B cell (primary cell): ENCODE data around the gene SLC32A1. TPM values are rescaled to one million over a fixed set of nuclear protein-coding genes. Genes with fewer than 3 reads are reported as not detected.

Experiments used
- ATAC-seq: fragments of 200-7000 bp; cut with Tn5 transposase; one replicate; pipeline ENCODE4 v1.10.0; 2021; ENCODE audit warnings: low read depth, mild to moderate bottlenecking, moderate number of reproducible peaks, moderate library complexity
- CTCF ChIA-PET: fragments of 350-600 bp; sonication (Branson Sonifier 250); formaldehyde crosslinking; loops from one replicate; lab custom pipeline; 2021; ENCODE audit warnings: antibody characterized with exemption, inconsistent platforms; lab: Charles Lee
- POLR2A ChIA-PET: fragments of 350-600 bp; sonication (Branson Sonifier 250); formaldehyde crosslinking; loops from one replicate; lab custom pipeline; 2021; ENCODE audit warnings: antibody characterized with exemption; lab: Charles Lee
- DNase-seq: peaks from one replicate; pipeline ENCODE4 v3.0.0; 2013
- H2AFZ ChIP-seq: 2 replicates; pipeline ENCODE4 v1.6.1; 2012; ENCODE audit warnings: mild to moderate bottlenecking, low read depth, low read length; ENCODE audit not compliant: insufficient read depth, poor library complexity, severe bottlenecking
- H3K27ac ChIP-seq, 2 donors: 1 replicate in 1 of 2; 2 replicates in 1 of 2; pipeline ENCODE4 v1.5.1; 2012 to 2013; ENCODE audit warnings: low read length in 2 of 2, mild to moderate bottlenecking in 2 of 2, moderate library complexity in 1 of 2
- H3K27me3 ChIP-seq, 4 experiments: fragments of 200-600 bp in 1 of 4; sonication (generic) in 1 of 4; replicated peaks in 1 of 4; 1 replicate in 2 of 4; 2 replicates in 2 of 4; pipeline versions ENCODE4 v1.6.1 to v1.7.0; 2013 to 2016; ENCODE audit warnings: low read length in 3 of 4, mild to moderate bottlenecking in 2 of 4, mixed read lengths in 1 of 4, moderate library complexity in 1 of 4; ENCODE audit not compliant: insufficient read depth in 4 of 4, control insufficient read depth in 3 of 4; ENCODE audit errors: control extremely low read depth in 1 of 4
- H3K36me3 ChIP-seq, 2 experiments: replicated peaks in 1 of 2; 1 replicate in 1 of 2; 2 replicates in 1 of 2; pipeline versions ENCODE4 v1.6.1 to v1.7.1; 2013; ENCODE audit warnings: low read length in 1 of 2; ENCODE audit not compliant: insufficient read depth in 2 of 2, control insufficient read depth in 1 of 2; ENCODE audit errors: control extremely low read depth in 1 of 2, extremely low read depth in 1 of 2
- H3K4me1 ChIP-seq, 2 donors: fragments of 200-600 bp in 1 of 2; sonication (generic) in 1 of 2; 1 replicate in 1 of 2; 2 replicates in 1 of 2; pipeline versions ENCODE4 v1.5.1 to v1.6.1; 2013 to 2017; ENCODE audit warnings: low read length in 2 of 2; ENCODE audit not compliant: control insufficient read depth in 2 of 2, insufficient read depth in 2 of 2
- H3K4me2 ChIP-seq: replicated peaks from 2 replicates; pipeline ENCODE3; 2012; ENCODE audit warnings: mild to moderate bottlenecking, low read depth, low read length; ENCODE audit not compliant: poor library complexity, severe bottlenecking
- H3K4me3 ChIP-seq, 5 experiments: fragments of 200-600 bp in 1 of 5; sonication (generic) in 1 of 5; 1 replicate in 3 of 5; 2 replicates in 2 of 5; pipeline versions ENCODE4 v1.5.1 to v1.7.0; 2011 to 2016; ENCODE audit warnings: low read length in 4 of 5, mild to moderate bottlenecking in 4 of 5, low read depth in 2 of 5, control low read depth in 1 of 5, moderate library complexity in 1 of 5; ENCODE audit not compliant: insufficient read depth in 1 of 5; ENCODE audit errors: control extremely low read depth in 1 of 5, extremely low read depth in 1 of 5
- H3K79me2 ChIP-seq: fragments of 200-600 bp; sonication (generic); one replicate; pipeline ENCODE4 v1.6.0; 2016; ENCODE audit warnings: low read length; ENCODE audit not compliant: control insufficient read depth, insufficient read depth
- H3K9ac ChIP-seq: fragments of 200-600 bp; sonication (generic); 2 replicates; pipeline ENCODE4 v1.6.1; 2017; ENCODE audit warnings: mild to moderate bottlenecking, low read length, moderate library complexity
- H3K9me3 ChIP-seq, 3 donors: one replicate each; pipeline versions ENCODE4 v1.6.1 to v1.7.1; 2013; ENCODE audit warnings: low read length in 2 of 3; ENCODE audit not compliant: control insufficient read depth in 2 of 3, insufficient read depth in 1 of 3; ENCODE audit errors: control extremely low read depth in 1 of 3
- H4K20me1 ChIP-seq: 2 replicates; pipeline ENCODE4 v1.6.0; 2012; ENCODE audit warnings: mild to moderate bottlenecking, low read length; ENCODE audit not compliant: insufficient read depth, control insufficient read depth, poor library complexity, severe bottlenecking
- H3K27ac Mint-ChIP-seq: one replicate; pipeline ENCODE4 v1.8.0; 2021; ENCODE audit warnings: mixed read lengths
- H3K27me3 Mint-ChIP-seq: one replicate; pipeline ENCODE4 v1.8.0; 2021; ENCODE audit warnings: mixed read lengths
- H3K4me1 Mint-ChIP-seq: one replicate; pipeline ENCODE4 v1.8.0; 2021; ENCODE audit warnings: mixed read lengths
- H3K4me3 Mint-ChIP-seq: one replicate; pipeline ENCODE4 v1.8.0; 2021; ENCODE audit warnings: mixed read lengths
- H3K9me3 Mint-ChIP-seq: one replicate; pipeline ENCODE4 v1.8.0; 2022; ENCODE audit warnings: mixed read lengths; ENCODE audit not compliant: insufficient read depth
- EZH2 ChIP-seq: IDR thresholded peaks from 2 replicates; pipeline ENCODE4 v1.6.1; 2012; ENCODE audit warnings: borderline replicate concordance, low read depth, mild to moderate bottlenecking, moderate library complexity, low read length; ENCODE audit not compliant: insufficient read depth, poor library complexity, severe bottlenecking
- WGBS: methylation state at CpG from one replicate; pipeline ENCODE4 v1.1.5; 2013; ENCODE audit warnings: missing lambda C conversion rate; ENCODE audit not compliant: insufficient coverage; 5-methylcytosine and 5-hydroxymethylcytosine counted together
- intact Hi-C: fragments of 100-400 bp; cut with micrococcal nuclease; formaldehyde crosslinking; loops from one replicate; pipeline ENCODE4 v1.10.0; 2022
- polyA plus RNA-seq: library from polyadenylated mRNA; depleted of rRNA; stranded (reverse); fragments of >200 nt; gene quantifications from 2 replicates; pipeline ENCODE4 v1.2.3, GENCODE V29; 2012
- total RNA-seq, 2 donors: library from RNA; stranded (reverse); fragments of 120-200 nt in 1 of 2; gene quantifications; 1 replicate in 1 of 2; 2 replicates in 1 of 2; pipeline versions ENCODE4 v1.2.3 to v1.2.4, GENCODE V29; 2013 to 2022
- TF ChIP-seq, protein P1 (sequence below): fragments of 200-600 bp; IDR thresholded peaks from one replicate; pipeline ENCODE4 v1.8.0; 2022; ENCODE audit warnings: antibody characterized with exemption, mild to moderate bottlenecking

SLC32A1 gene
- total and polyA plus RNA-seq, 2 donors (not counting 1 experiment from before 2014, with no cell fraction given), result not detected

DNA sequence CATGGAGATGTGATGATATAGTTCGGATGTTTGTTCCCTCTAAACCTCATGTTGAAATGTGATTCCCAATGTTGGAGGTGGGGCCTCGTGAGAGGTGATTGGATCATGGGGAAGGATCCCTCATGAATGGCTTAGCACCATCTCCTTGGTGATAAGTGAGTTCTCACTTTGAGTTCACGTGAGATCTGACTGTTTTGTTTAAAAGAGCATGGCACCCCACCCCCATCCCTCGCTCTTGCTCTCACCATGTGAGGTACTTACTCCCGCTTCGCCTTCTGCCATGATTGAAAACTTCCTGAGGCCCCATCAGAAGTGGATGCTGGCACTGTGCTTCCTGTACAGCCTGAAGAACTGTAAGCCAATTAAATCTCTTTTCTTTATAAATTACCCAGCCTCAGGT, 10.9 kb downstream of the SLC32A1 start:
- Histone ChIP-seq H3K4me2 (no peak overlapping the region), H3K27me3 (peaks cover 0 to 61% (median 53%) of the 10 kb centered on the region in 4 experiments), H3K27ac (no peak overlapping the region), H3K4me1 (peaks cover 19 to 34% of the 10 kb centered on the region in 2 donors), H4K20me1 (no peaks in the 10 kb centered on the region), H2AFZ (no peak overlapping the region), H3K36me3 (no peaks in the 10 kb centered on the region), H3K79me2 (no peaks in the 10 kb centered on the region), H3K4me3 (no peak overlapping the region), H3K9me3 (peaks cover 0 to 18% (median 0%) of the 10 kb centered on the region in 3 donors), H3K9ac (no peak overlapping the region)
- intact Hi-C loops, result no loop called here
- ChIA-PET CTCF (interaction anchor here (0.6 kb wide), 1 partner anchor 158 kb away, joined by 4 read pairs; no protein-coding TSS in a partner anchor), POLR2A (no interaction called here)
- peaks cover 18% of the 10 kb centered on the region for H3K4me1 Mint-ChIP-seq
- no peaks in the 10 kb centered on the region for H3K9me3 Mint-ChIP-seq
- H3K27me3 Mint-ChIP-seq, result peaks cover 69% of the 10 kb centered on the region
- H3K4me3 Mint-ChIP-seq, result no peak overlapping the region
- no peak for DNase-seq
- TF ChIP-seq, protein P1, sequence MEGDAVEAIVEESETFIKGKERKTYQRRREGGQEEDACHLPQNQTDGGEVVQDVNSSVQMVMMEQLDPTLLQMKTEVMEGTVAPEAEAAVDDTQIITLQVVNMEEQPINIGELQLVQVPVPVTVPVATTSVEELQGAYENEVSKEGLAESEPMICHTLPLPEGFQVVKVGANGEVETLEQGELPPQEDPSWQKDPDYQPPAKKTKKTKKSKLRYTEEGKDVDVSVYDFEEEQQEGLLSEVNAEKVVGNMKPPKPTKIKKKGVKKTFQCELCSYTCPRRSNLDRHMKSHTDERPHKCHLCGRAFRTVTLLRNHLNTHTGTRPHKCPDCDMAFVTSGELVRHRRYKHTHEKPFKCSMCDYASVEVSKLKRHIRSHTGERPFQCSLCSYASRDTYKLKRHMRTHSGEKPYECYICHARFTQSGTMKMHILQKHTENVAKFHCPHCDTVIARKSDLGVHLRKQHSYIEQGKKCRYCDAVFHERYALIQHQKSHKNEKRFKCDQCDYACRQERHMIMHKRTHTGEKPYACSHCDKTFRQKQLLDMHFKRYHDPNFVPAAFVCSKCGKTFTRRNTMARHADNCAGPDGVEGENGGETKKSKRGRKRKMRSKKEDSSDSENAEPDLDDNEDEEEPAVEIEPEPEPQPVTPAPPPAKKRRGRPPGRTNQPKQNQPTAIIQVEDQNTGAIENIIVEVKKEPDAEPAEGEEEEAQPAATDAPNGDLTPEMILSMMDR, result no peak
- no peak for TF ChIP-seq EZH2
- 33% methylated on average over 5 of the region's 6 CpGs for WGBS
- no peak for ATAC-seq
- no peak overlapping the region for H3K27ac Mint-ChIP-seq

DNA sequence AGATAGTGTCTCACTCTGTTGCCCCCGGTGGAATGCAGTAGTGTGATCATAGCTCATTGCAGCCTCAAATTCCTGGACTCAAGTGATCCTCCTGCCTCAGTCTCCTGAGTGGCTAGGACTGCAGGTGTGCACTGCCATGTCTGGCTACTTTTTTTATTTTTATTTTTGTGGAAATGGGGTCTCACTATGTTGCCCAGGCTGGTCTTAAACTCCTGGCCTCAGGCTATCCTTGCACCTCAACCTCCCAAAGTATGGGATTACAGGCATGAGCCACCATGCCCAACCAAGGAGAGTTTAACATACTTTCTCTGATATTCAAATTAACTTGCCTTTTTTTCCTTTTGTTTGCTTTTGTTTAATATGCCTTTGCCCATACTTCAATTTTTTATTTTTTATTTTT, 13.6 kb downstream of the SLC32A1 start:
- TF ChIP-seq EZH2, result no peak
- TF ChIP-seq, protein P1, result no peak
- Mint-ChIP-seq H3K4me3 (no peak overlapping the region), H3K9me3 (no peaks in the 10 kb centered on the region), H3K27ac (no peak overlapping the region), H3K27me3 (peaks cover 72% of the 10 kb centered on the region), H3K4me1 (no peaks in the 10 kb centered on the region)
- H3K4me3 ChIP-seq, result no peak overlapping the region
- WGBS, result 100% methylated on average over 1 of the region's 1 CpG
- no peak overlapping the region for H3K9ac ChIP-seq
- peaks cover 0 to 56% (median 43%) of the 10 kb centered on the region in 4 experiments for H3K27me3 ChIP-seq
- H3K79me2 ChIP-seq, result no peaks in the 10 kb centered on the region
- no peaks in the 10 kb centered on the region for H3K9me3 ChIP-seq
- ChIA-PET POLR2A (no interaction called here), CTCF (interaction anchor here (0.6 kb wide), 1 partner anchor 15 kb away, joined by 4 read pairs; no protein-coding TSS in a partner anchor)
- DNase-seq (no peak), ATAC-seq (no peak)
- H3K27ac ChIP-seq, result no peak overlapping the region
- peaks cover 0 to 10% of the 10 kb centered on the region in 2 donors for H3K4me1 ChIP-seq
- H3K4me2 ChIP-seq, result no peak overlapping the region
- H3K36me3 ChIP-seq, result no peaks in the 10 kb centered on the region
- no peaks in the 10 kb centered on the region for H4K20me1 ChIP-seq
- intact Hi-C loops, result no loop called here
- no peak overlapping the region for H2AFZ ChIP-seq
